H9 (cell line): ENCODE measurements around the gene RNF13. TPM values are rescaled to one million over a fixed set of nuclear protein-coding genes. Genes with fewer than 3 reads are reported as not detected.

Source experiments
- DNase-seq: peaks from one replicate; pipeline ENCODE4 v3.0.0-alpha.2; 2017
- H2AFZ ChIP-seq: one replicate; pipeline ENCODE4 v1.6.1; 2013; ENCODE audit warnings: mild to moderate bottlenecking, low read length, control low read depth, moderate library complexity
- H2AK5ac ChIP-seq: 2 replicates; pipeline ENCODE4 v1.6.1; 2013; ENCODE audit warnings: low read length, control low read depth, mixed read lengths; ENCODE audit not compliant: insufficient read length
- H2BK120ac ChIP-seq: one replicate; pipeline ENCODE4 v1.6.1; 2013; ENCODE audit warnings: low read depth, mild to moderate bottlenecking, low read length, control low read depth, inconsistent platforms; ENCODE audit not compliant: poor library complexity, severe bottlenecking
- H2BK12ac ChIP-seq: 2 replicates; pipeline ENCODE4 v1.6.1; 2013; ENCODE audit warnings: low read length, control low read depth, mixed read lengths, low read depth; ENCODE audit not compliant: insufficient read length
- H2BK15ac ChIP-seq: 2 replicates; pipeline ENCODE4 v1.6.1; 2013; ENCODE audit warnings: low read depth, low read length, control low read depth
- H2BK20ac ChIP-seq: one replicate; pipeline ENCODE4 v1.6.1; 2013; ENCODE audit warnings: low read depth, mild to moderate bottlenecking, low read length, control low read depth, inconsistent platforms; ENCODE audit not compliant: poor library complexity, severe bottlenecking
- H2BK5ac ChIP-seq: 2 replicates; pipeline ENCODE4 v1.6.1; 2013; ENCODE audit warnings: low read length, control low read depth, mixed read lengths; ENCODE audit not compliant: insufficient read length
- H3K14ac ChIP-seq: 2 replicates; pipeline ENCODE4 v1.6.1; 2013; ENCODE audit warnings: low read length, control low read depth; ENCODE audit not compliant: insufficient read depth
- H3K18ac ChIP-seq: 2 replicates; pipeline ENCODE4 v1.6.1; 2013; ENCODE audit warnings: low read depth, mild to moderate bottlenecking, mixed read lengths, low read length, control low read depth; ENCODE audit not compliant: insufficient read length
- H3K23ac ChIP-seq: 2 replicates; pipeline ENCODE4 v1.6.1; 2013; ENCODE audit warnings: low read length, control low read depth, mixed read lengths, low read depth; ENCODE audit not compliant: insufficient read length
- H3K23me2 ChIP-seq: 2 replicates; pipeline ENCODE4 v1.6.1; 2013; ENCODE audit warnings: low read depth, mild to moderate bottlenecking, mixed read lengths, low read length, control low read depth; ENCODE audit not compliant: insufficient read length, poor library complexity, severe bottlenecking
- H3K27ac ChIP-seq: 2 replicates; pipeline ENCODE4 v1.5.1; 2013; ENCODE audit warnings: low read length, control low read depth, mixed read lengths, low read depth; ENCODE audit not compliant: insufficient read length
- H3K27me3 ChIP-seq: 2 replicates; pipeline ENCODE4 v1.6.1; 2013; ENCODE audit warnings: low read length, control low read depth, inconsistent platforms; ENCODE audit not compliant: insufficient read depth
- H3K4ac ChIP-seq: 2 replicates; pipeline ENCODE4 v1.6.1; 2013; ENCODE audit warnings: low read depth, mild to moderate bottlenecking, control low read depth, inconsistent platforms, low read length, moderate library complexity
- H3K4me1 ChIP-seq: 2 replicates; pipeline ENCODE4 v1.6.1; 2013; ENCODE audit warnings: low read length, control low read depth, inconsistent platforms; ENCODE audit not compliant: insufficient read depth
- H3K4me2 ChIP-seq: 2 replicates; pipeline ENCODE4 v1.6.1; 2013; ENCODE audit warnings: low read length, control low read depth, mixed read lengths; ENCODE audit not compliant: insufficient read length, insufficient read depth
- H3K56ac ChIP-seq: 2 replicates; pipeline ENCODE4 v1.6.1; 2013; ENCODE audit warnings: low read depth, mild to moderate bottlenecking, mixed read lengths, low read length, control low read depth; ENCODE audit not compliant: insufficient read length
- H3K79me1 ChIP-seq: 2 replicates; pipeline ENCODE4 v1.6.1; 2013; ENCODE audit warnings: low read depth, mild to moderate bottlenecking, moderate library complexity, low read length, control low read depth, inconsistent platforms; ENCODE audit not compliant: insufficient read depth, poor library complexity, severe bottlenecking
- H3K79me2 ChIP-seq: 2 replicates; pipeline ENCODE4 v1.6.1; 2013; ENCODE audit warnings: low read length, control low read depth, inconsistent platforms; ENCODE audit not compliant: insufficient read depth
- H3K9ac ChIP-seq: 2 replicates; pipeline ENCODE4 v1.6.1; 2013; ENCODE audit warnings: low read length, control low read depth, mixed read lengths; ENCODE audit not compliant: insufficient read length; ENCODE audit errors: extremely low read depth
- H3K9me3 ChIP-seq: one replicate; pipeline ENCODE4 v1.6.1; 2013; ENCODE audit warnings: low read depth, low read length, inconsistent platforms; ENCODE audit not compliant: control insufficient read depth
- H3T11ph ChIP-seq: one replicate; pipeline ENCODE4 v1.6.1; 2013; ENCODE audit warnings: mild to moderate bottlenecking, low read length, control low read depth, inconsistent platforms
- H4K20me1 ChIP-seq: one replicate; pipeline ENCODE4 v1.6.1; 2013; ENCODE audit not compliant: control insufficient read depth, insufficient read length, insufficient read depth
- H4K5ac ChIP-seq: 2 replicates; pipeline ENCODE4 v1.6.1; 2013; ENCODE audit warnings: low read depth, mild to moderate bottlenecking, mixed read lengths, low read length, control low read depth; ENCODE audit not compliant: insufficient read length
- H4K8ac ChIP-seq: replicated peaks from 2 replicates; pipeline ENCODE4 v1.6.1; 2013; ENCODE audit warnings: low read length, control low read depth, mixed read lengths, low read depth; ENCODE audit not compliant: insufficient read length
- H4K91ac ChIP-seq: 2 replicates; pipeline ENCODE4 v1.6.1; 2013; ENCODE audit warnings: low read depth, mild to moderate bottlenecking, moderate library complexity, mixed read lengths, low read length, control low read depth; ENCODE audit not compliant: insufficient read length
- H3K27ac Mint-ChIP-seq, 3 experiments: 2 replicates in 2 of 3; 3 replicates in 1 of 3; pipeline ENCODE4 v1.8.0; 2020 to 2021; ENCODE audit warnings: mixed read lengths in 3 of 3, mild to moderate bottlenecking in 1 of 3, moderate library complexity in 1 of 3
- H3K27me3 Mint-ChIP-seq: 2 replicates; pipeline ENCODE4 v1.8.0; 2021; ENCODE audit warnings: low read depth, mild to moderate bottlenecking, moderate library complexity, mixed read lengths
- H3K36me3 Mint-ChIP-seq, 3 experiments: 2 replicates in 2 of 3; 3 replicates in 1 of 3; pipeline ENCODE4 v1.8.0; 2020 to 2021; ENCODE audit warnings: low read depth in 3 of 3, mixed read lengths in 3 of 3; ENCODE audit not compliant: insufficient read depth in 1 of 3
- H3K4me1 Mint-ChIP-seq, 2 experiments: 2 replicates each; pipeline ENCODE4 v1.8.0; 2020; ENCODE audit warnings: mixed read lengths in 2 of 2
- H3K4me3 Mint-ChIP-seq, 2 experiments: 2 replicates in 1 of 2; 3 replicates in 1 of 2; pipeline ENCODE4 v1.8.0; 2020 to 2021; ENCODE audit warnings: mild to moderate bottlenecking in 2 of 2, mixed read lengths in 2 of 2, moderate library complexity in 1 of 2
- H3K9me3 Mint-ChIP-seq, 2 experiments: 2 replicates in 1 of 2; 3 replicates in 1 of 2; pipeline ENCODE4 v1.8.0; 2020; ENCODE audit warnings: mild to moderate bottlenecking in 2 of 2, mixed read lengths in 2 of 2, moderate library complexity in 1 of 2
- WGBS: extraction: QIAGEN DNeasy Blood & Tissue Kit; methylation state at CpG from one replicate; pipeline ENCODE4 v1.1.7; 2013; ENCODE audit warnings: missing lambda C conversion rate, low lambda C conversion rate, mixed read lengths; ENCODE audit not compliant: insufficient read length; ENCODE audit errors: extremely low coverage; 5-methylcytosine and 5-hydroxymethylcytosine counted together
- total RNA-seq: library from RNA; stranded (reverse); gene quantifications from 2 replicates; pipeline ENCODE4 v1.2.1, GENCODE V29; 2021
- TF ChIP-seq, protein P1 (sequence below): fragments of 200-600 bp; sonication (generic); conservative IDR thresholded peaks from 3 replicates; pipeline ENCODE4 v1.8.0; 2021; ENCODE audit warnings: antibody characterized with exemption, mild to moderate bottlenecking

Gene RNF13
- total RNA-seq, 1 experiment from 2014 or later, result 23.4 TPM

DNA sequence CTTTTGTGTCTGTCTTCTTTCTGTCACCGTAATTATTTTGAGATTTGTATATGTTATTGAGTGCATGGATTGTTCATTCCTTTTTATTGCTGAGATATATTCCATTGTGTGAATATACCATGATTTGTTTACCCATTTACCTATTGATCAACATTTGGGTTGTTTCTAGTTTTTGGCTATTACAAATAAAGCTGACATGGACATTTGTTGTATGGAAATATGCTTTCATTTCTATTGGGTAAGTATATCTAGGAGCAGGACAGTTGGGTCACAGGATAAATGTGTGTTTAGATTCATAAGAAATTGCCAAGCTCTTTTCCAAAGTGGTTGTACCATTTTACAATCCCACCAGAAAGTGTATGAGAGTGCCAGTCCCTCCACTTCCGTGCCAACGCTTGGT, 106.5 kb downstream of the RNF13 start:
- no peak overlapping the region for H3T11ph ChIP-seq
- H2BK5ac ChIP-seq, result no peak overlapping the region
- H3K4me2 ChIP-seq, result no peak overlapping the region
- H2BK15ac ChIP-seq, result no peak overlapping the region
- H4K91ac ChIP-seq, result no peak overlapping the region
- no peak overlapping the region for H2AK5ac ChIP-seq
- H2BK20ac ChIP-seq, result no peak overlapping the region
- H3K23me2 ChIP-seq, result no peaks in the 10 kb centered on the region
- Mint-ChIP-seq H3K27ac (no peak overlapping the region), H3K36me3 (peaks cover 5 to 14% (median 12%) of the 10 kb centered on the region in 3 experiments; a peak in 5 of 7 replicates), H3K27me3 (no peaks in the 10 kb centered on the region), H3K9me3 (no peaks in the 10 kb centered on the region), H3K4me1 (no peaks in the 10 kb centered on the region), H3K4me3 (no peak overlapping the region)
- WGBS, result no CpG with 5 or more reads among the region's 3 CpGs
- H4K8ac ChIP-seq, result no peak overlapping the region
- no peaks in the 10 kb centered on the region for H4K20me1 ChIP-seq
- no peaks in the 10 kb centered on the region for H3K4me1 ChIP-seq
- no peak for DNase-seq
- H2BK12ac ChIP-seq, result no peak overlapping the region
- no peak overlapping the region for H3K4ac ChIP-seq
- no peaks in the 10 kb centered on the region for H3K9me3 ChIP-seq
- no peak overlapping the region for H3K27ac ChIP-seq
- no peak overlapping the region for H2BK120ac ChIP-seq
- H3K18ac ChIP-seq, result no peak overlapping the region
- no peak overlapping the region for H4K5ac ChIP-seq
- H3K79me1 ChIP-seq, result no peaks in the 10 kb centered on the region
- no peaks in the 10 kb centered on the region for H3K79me2 ChIP-seq
- H3K23ac ChIP-seq, result no peak overlapping the region
- TF ChIP-seq, protein P1, sequence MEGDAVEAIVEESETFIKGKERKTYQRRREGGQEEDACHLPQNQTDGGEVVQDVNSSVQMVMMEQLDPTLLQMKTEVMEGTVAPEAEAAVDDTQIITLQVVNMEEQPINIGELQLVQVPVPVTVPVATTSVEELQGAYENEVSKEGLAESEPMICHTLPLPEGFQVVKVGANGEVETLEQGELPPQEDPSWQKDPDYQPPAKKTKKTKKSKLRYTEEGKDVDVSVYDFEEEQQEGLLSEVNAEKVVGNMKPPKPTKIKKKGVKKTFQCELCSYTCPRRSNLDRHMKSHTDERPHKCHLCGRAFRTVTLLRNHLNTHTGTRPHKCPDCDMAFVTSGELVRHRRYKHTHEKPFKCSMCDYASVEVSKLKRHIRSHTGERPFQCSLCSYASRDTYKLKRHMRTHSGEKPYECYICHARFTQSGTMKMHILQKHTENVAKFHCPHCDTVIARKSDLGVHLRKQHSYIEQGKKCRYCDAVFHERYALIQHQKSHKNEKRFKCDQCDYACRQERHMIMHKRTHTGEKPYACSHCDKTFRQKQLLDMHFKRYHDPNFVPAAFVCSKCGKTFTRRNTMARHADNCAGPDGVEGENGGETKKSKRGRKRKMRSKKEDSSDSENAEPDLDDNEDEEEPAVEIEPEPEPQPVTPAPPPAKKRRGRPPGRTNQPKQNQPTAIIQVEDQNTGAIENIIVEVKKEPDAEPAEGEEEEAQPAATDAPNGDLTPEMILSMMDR, result no peak
- H3K27me3 ChIP-seq, result no peaks in the 10 kb centered on the region
- H2AFZ ChIP-seq, result no peak overlapping the region
- H3K9ac ChIP-seq, result no peak overlapping the region
- no peak overlapping the region for H3K14ac ChIP-seq
- no peak overlapping the region for H3K56ac ChIP-seq
